H1 (cell line): ENCODE measurements around the gene JPH3.

ENCODE experiments used
- CBX8 ChIP-seq: fragments of 300-800, 300-1000 bp; sonication (generic); IDR thresholded peaks from 2 replicates; pipeline ENCODE4 v1.7.1; 2016; ENCODE audit warnings: low read depth, low read length, borderline replicate concordance
- EP300 ChIP-seq, 2 experiments: IDR thresholded peaks; 1 replicate in 1 of 2; 2 replicates in 1 of 2; pipeline ENCODE4 v1.6.1; 2011 to 2012; ENCODE audit warnings: low read depth in 2 of 2, low read length in 2 of 2, mild to moderate bottlenecking in 2 of 2, borderline replicate concordance in 1 of 2, inconsistent platforms in 1 of 2, moderate library complexity in 1 of 2
- NANOG ChIP-seq: IDR thresholded peaks from 2 replicates; pipeline ENCODE4 v1.6.1; 2011; ENCODE audit warnings: low read length, low read depth, mild to moderate bottlenecking, inconsistent platforms; ENCODE audit not compliant: insufficient read depth, poor library complexity, severe bottlenecking
- SP2 ChIP-seq: IDR thresholded peaks from 2 replicates; pipeline ENCODE4 v1.6.1; 2012; ENCODE audit warnings: mild to moderate bottlenecking, low read length, inconsistent platforms
- TF ChIP-seq, protein P1 (sequence below), 3 experiments: IDR thresholded peaks; 1 replicate in 2 of 3; 2 replicates in 1 of 3; pipeline versions ENCODE4 v1.5.1 to v1.6.1; 2011; ENCODE audit warnings: low read length in 3 of 3, mild to moderate bottlenecking in 3 of 3, inconsistent platforms in 2 of 3, low read depth in 1 of 3, moderate library complexity in 1 of 3; ENCODE audit not compliant: insufficient read depth in 1 of 3; ENCODE audit errors: control extremely low read depth in 1 of 3

DNA sequence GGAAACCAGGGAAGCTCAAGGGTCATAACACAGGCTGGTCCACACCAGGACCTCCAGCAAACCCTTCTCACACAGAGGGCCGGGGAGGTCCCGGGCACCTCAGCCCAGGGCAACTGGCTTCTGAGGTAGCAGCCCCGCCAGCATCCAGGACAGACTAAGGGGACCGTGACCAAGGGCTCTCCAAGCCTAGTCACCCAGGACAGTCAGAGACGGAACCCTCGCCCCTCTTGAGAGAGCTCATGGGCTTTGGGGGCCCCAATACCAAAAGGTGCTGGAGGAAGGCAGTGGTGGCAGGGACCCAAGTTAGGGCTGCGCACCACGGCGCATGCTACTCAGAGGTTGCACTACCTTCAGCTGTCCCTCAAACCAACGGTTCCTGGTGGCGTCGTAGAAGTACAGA is 108.6 kb downstream of the JPH3 start:
- TF ChIP-seq CBX8 (no peak), SP2 (no peak), EP300 (IDR thresholded peaks at IDR 0.05; ENCODE audit: borderline replicate concordance in 1 of 2, low read depth in 2 of 2, low read length in 2 of 2) (no peak), NANOG (no peak)
- TF ChIP-seq, protein P1, sequence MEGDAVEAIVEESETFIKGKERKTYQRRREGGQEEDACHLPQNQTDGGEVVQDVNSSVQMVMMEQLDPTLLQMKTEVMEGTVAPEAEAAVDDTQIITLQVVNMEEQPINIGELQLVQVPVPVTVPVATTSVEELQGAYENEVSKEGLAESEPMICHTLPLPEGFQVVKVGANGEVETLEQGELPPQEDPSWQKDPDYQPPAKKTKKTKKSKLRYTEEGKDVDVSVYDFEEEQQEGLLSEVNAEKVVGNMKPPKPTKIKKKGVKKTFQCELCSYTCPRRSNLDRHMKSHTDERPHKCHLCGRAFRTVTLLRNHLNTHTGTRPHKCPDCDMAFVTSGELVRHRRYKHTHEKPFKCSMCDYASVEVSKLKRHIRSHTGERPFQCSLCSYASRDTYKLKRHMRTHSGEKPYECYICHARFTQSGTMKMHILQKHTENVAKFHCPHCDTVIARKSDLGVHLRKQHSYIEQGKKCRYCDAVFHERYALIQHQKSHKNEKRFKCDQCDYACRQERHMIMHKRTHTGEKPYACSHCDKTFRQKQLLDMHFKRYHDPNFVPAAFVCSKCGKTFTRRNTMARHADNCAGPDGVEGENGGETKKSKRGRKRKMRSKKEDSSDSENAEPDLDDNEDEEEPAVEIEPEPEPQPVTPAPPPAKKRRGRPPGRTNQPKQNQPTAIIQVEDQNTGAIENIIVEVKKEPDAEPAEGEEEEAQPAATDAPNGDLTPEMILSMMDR (IDR thresholded peaks at IDR 0.05; ENCODE audit: control extremely low read depth in 1 of 3, insufficient read depth in 1 of 3, low read depth in 1 of 3, low read length in 3 of 3): no peak
